ENCODE data around the gene APOF. TPM values are rescaled to one million over a fixed set of nuclear protein-coding genes. Genes with fewer than 3 reads are reported as not detected.
"Not testable (repeated sequence)": the region's sequence is repeated elsewhere in the genome, so short reads cannot be mapped to it uniquely, and the experiment has no call there.

The APOF gene
- total RNA-seq, 1 donor from 2014 or later, result not detected

DNA sequence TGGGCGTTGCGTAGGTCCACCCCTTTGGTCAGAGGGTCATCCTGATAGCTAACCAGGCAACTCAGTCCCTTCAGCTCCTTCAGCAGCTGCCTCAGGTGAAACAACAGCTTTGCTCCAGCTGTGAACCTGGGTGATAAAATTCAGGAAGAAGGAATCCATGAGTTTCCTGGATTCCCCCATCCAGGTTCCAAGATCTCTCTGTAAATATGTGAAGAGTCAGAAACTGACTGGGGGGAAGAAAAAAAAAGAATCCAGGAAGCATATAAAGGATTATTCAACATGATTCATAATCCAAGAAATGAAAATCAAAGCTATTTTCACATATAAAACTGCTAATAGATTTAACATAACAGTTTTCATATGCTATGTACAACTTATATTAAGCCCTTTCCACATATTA, 11.3 kb downstream of the APOF start:
- H3K4me3 ChIP-seq (ENCODE audit: low read depth, low read length), result no peak overlapping the region
- no peaks in the 10 kb centered on the region for H3K27me3 ChIP-seq (ENCODE audit: control insufficient read depth, insufficient read depth, low read length)
- H3K36me3 ChIP-seq (ENCODE audit: control insufficient read depth, insufficient read depth, low read length), result peaks cover 39% of the 10 kb centered on the region
- TF ChIP-seq, protein P1, sequence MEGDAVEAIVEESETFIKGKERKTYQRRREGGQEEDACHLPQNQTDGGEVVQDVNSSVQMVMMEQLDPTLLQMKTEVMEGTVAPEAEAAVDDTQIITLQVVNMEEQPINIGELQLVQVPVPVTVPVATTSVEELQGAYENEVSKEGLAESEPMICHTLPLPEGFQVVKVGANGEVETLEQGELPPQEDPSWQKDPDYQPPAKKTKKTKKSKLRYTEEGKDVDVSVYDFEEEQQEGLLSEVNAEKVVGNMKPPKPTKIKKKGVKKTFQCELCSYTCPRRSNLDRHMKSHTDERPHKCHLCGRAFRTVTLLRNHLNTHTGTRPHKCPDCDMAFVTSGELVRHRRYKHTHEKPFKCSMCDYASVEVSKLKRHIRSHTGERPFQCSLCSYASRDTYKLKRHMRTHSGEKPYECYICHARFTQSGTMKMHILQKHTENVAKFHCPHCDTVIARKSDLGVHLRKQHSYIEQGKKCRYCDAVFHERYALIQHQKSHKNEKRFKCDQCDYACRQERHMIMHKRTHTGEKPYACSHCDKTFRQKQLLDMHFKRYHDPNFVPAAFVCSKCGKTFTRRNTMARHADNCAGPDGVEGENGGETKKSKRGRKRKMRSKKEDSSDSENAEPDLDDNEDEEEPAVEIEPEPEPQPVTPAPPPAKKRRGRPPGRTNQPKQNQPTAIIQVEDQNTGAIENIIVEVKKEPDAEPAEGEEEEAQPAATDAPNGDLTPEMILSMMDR (IDR thresholded peaks at IDR 0.05; ENCODE audit: insufficient read depth, low read length, severe bottlenecking), result no peak
- FAIRE-seq (no peak), DNase-seq (ENCODE audit: low read depth) (no peak)

DNA sequence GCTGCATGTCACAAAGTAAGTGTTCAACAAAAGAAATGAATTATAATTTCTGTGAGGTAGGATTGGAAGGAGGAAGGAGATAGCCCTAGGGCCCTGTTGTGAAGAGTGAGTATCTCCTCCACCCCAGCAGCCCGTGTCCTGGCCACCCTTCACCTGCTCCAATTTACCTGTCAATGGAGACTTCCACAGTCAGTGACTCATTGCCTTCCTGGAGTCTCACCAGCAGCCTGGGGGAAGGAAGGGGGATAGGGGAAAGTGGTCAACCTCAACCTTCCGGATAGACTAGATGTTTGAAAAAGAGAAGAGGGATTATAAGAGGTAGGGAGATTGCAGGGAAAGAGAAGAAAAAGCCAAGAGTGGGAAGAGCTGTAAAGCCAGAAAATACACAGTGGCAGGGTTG, 12.0 kb downstream of the APOF start:
- no peaks in the 10 kb centered on the region for H3K27me3 ChIP-seq (ENCODE audit: control insufficient read depth, insufficient read depth, low read length)
- no peak overlapping the region for H3K4me3 ChIP-seq (ENCODE audit: low read depth, low read length)
- H3K36me3 ChIP-seq (ENCODE audit: control insufficient read depth, insufficient read depth, low read length), result peaks cover 34% of the 10 kb centered on the region
- no peak for FAIRE-seq
- no peak for DNase-seq (ENCODE audit: low read depth)
- TF ChIP-seq, protein P1 (IDR thresholded peaks at IDR 0.05; ENCODE audit: insufficient read depth, low read length, severe bottlenecking), result no peak

DNA sequence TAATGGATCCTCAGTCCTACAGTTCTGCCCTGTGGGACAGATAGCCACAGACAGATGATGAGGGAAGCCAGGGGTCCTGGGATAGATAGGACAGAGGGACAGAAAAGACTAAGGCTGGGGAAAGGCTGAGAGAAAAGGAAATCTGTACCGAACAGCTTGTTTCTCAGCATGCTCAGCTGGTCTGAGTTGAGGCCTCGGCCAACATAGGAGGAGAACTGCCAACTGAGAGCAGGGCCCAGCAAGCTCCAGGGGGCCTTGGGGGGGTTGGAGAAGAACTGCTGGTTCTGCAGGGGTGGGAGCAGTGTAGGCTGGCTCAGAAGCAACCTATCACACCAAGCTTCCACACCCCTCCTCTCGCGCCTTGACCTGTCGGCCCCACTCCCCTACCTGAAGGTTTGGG, 13.9 kb downstream of the APOF start:
- Histone ChIP-seq H3K4me3 (ENCODE audit: low read depth, low read length) (no peak overlapping the region), H3K27me3 (ENCODE audit: control insufficient read depth, insufficient read depth, low read length) (no peaks in the 10 kb centered on the region), H3K36me3 (ENCODE audit: control insufficient read depth, insufficient read depth, low read length) (peaks cover 26% of the 10 kb centered on the region)
- FAIRE-seq (no peak), DNase-seq (ENCODE audit: low read depth) (no peak)
- TF ChIP-seq, protein P1 (IDR thresholded peaks at IDR 0.05; ENCODE audit: insufficient read depth, low read length, severe bottlenecking), result no peak

DNA sequence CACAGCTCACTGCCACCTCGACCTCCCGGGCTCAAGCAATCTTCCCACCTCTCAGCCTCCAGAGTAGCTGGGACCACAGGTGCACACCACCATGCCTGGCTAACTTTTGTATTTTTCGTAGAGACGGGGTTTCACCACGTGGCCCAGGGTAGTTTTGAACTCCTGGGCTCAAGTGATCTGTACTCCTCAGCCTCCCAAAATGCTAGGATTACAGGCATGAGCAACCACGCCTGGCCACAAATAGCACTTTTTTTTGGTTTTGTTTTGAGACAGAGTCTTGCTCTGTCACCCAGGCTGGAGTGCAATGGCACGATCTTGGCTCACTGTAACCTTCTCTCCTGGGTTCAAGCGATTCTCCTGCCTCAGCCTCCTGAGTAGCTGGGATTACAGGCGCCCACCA, 15.4 kb downstream of the APOF start:
- not testable (repeated sequence) for H3K4me3 ChIP-seq (ENCODE audit: low read depth, low read length); DNase-seq (ENCODE audit: low read depth); FAIRE-seq; H3K27me3 ChIP-seq (ENCODE audit: control insufficient read depth, insufficient read depth, low read length)
- H3K36me3 ChIP-seq (ENCODE audit: control insufficient read depth, insufficient read depth, low read length), result peaks cover 30% of the 10 kb centered on the region

DNA sequence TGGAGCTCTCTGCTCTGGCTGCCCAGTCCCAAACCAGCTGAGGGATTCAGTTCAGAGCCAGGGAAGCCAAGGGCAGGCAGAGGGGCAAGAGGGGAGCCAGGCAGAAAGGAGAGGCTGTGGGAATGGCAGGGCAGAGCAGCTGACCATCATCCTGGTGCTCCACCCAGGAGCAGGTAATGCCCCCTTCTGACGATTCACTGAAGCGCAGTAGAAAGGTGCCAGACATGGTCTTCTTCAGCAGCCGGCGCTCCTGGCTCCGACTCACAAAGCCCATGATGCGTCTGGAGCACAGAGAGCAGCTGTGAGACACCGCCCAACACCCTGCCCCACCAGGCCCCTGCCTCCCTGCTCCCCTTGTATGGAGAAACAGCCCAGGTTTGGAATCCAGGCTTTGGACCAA, 16.0 kb downstream of the APOF start:
- no peak for FAIRE-seq
- Histone ChIP-seq H3K36me3 (ENCODE audit: control insufficient read depth, insufficient read depth, low read length) (peaks cover 30% of the 10 kb centered on the region), H3K4me3 (ENCODE audit: low read depth, low read length) (no peak overlapping the region), H3K27me3 (ENCODE audit: control insufficient read depth, insufficient read depth, low read length) (no peaks in the 10 kb centered on the region)
- TF ChIP-seq, protein P1 (IDR thresholded peaks at IDR 0.05; ENCODE audit: insufficient read depth, low read length, severe bottlenecking), result no peak
- DNase-seq (ENCODE audit: low read depth), result no peak

DNA sequence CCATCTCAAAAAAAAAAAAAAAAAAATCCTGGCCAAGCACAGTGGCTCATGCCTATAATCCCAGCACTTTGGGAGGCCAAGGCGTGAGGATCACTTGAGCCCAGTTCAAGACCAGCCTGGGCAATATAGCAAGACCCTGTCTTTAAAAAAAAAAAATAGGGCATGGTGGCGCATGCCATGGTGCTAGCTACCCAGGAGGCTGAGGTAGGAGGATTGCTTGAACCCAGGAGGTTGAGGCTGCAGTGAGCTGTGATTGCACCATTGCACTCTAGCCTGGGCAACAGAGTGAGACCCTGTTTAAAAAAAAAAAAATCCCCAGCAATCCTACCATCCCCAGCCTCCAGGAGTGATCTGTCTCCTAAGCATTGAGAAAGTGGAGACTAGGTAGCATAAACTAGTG, 20.4 kb downstream of the APOF start:
- not testable (repeated sequence) for DNase-seq (ENCODE audit: low read depth); H3K36me3 ChIP-seq (ENCODE audit: control insufficient read depth, insufficient read depth, low read length); H3K27me3 ChIP-seq (ENCODE audit: control insufficient read depth, insufficient read depth, low read length); FAIRE-seq; H3K4me3 ChIP-seq (ENCODE audit: low read depth, low read length)

DNA sequence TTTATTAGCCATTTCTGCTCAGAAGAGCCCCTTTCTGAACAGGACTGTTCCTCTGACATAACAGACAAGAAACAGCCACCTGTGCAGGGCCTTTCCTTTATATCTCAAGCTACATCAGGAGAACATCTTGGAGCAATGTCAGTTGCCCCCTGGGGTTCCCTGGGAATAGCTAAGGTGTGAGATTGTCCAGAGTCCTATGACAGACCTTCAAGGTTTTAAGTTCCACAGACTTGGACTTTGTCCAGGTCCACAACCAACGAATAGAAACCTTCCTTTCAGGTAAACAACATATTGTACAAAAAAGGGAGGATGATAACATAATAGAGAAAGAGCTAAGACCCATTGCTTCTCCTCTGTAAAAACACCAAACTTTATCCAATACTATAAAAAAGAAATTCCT, 21.0 kb downstream of the APOF start:
- Histone ChIP-seq H3K36me3 (ENCODE audit: control insufficient read depth, insufficient read depth, low read length) (peaks cover 7% of the 10 kb centered on the region), H3K27me3 (ENCODE audit: control insufficient read depth, insufficient read depth, low read length) (no peaks in the 10 kb centered on the region), H3K4me3 (ENCODE audit: low read depth, low read length) (no peak overlapping the region)
- no peak for DNase-seq (ENCODE audit: low read depth)
- TF ChIP-seq, protein P1 (IDR thresholded peaks at IDR 0.05; ENCODE audit: insufficient read depth, low read length, severe bottlenecking), result no peak
- no peak for FAIRE-seq
